Mesenchymal stem cell (in vitro differentiated cells and primary cell): ENCODE data around the gene VAV2.
A peak's percentile ranks its signal among the peaks of the same experiment; 100 is the strongest.

Experiments
- DNase-seq: peaks from one replicate; pipeline ENCODE4 v3.0.0-alpha.2; 2013
- H2AFZ ChIP-seq: one replicate; pipeline ENCODE4 v1.6.1; 2013; ENCODE audit warnings: low read depth, mild to moderate bottlenecking, control low read depth, inconsistent platforms, low read length, moderate library complexity
- H2AK5ac ChIP-seq: 2 replicates; pipeline ENCODE4 v1.6.1; 2013; ENCODE audit warnings: low read length, moderate library complexity, mild to moderate bottlenecking, inconsistent platforms; ENCODE audit not compliant: severe bottlenecking
- H2BK120ac ChIP-seq: one replicate; pipeline ENCODE4 v1.6.1; 2013; ENCODE audit warnings: low read depth, mild to moderate bottlenecking, inconsistent platforms, low read length, moderate library complexity
- H2BK12ac ChIP-seq, 2 experiments: one replicate each; pipeline ENCODE4 v1.6.1; 2013; ENCODE audit warnings: inconsistent platforms in 2 of 2, low read length in 2 of 2, mild to moderate bottlenecking in 2 of 2, moderate library complexity in 2 of 2, control low read depth in 1 of 2
- H2BK15ac ChIP-seq: one replicate; pipeline ENCODE4 v1.6.1; 2013; ENCODE audit warnings: mild to moderate bottlenecking, low read depth, inconsistent platforms; ENCODE audit not compliant: poor library complexity, severe bottlenecking
- H2BK5ac ChIP-seq: 2 replicates; pipeline ENCODE4 v1.6.1; 2013; ENCODE audit warnings: low read depth, mild to moderate bottlenecking, low read length, control low read depth, inconsistent platforms; ENCODE audit not compliant: poor library complexity, severe bottlenecking
- H3K14ac ChIP-seq, 2 experiments: one replicate each; pipeline ENCODE4 v1.6.1; 2013; ENCODE audit warnings: inconsistent platforms in 2 of 2, low read length in 2 of 2, control low read depth in 1 of 2, mild to moderate bottlenecking in 1 of 2, moderate library complexity in 1 of 2
- H3K18ac ChIP-seq, 2 experiments: one replicate each; pipeline ENCODE4 v1.6.1; 2013; ENCODE audit warnings: inconsistent platforms in 2 of 2, low read length in 2 of 2, control low read depth in 1 of 2, low read depth in 1 of 2, mild to moderate bottlenecking in 1 of 2
- H3K23ac ChIP-seq, 2 experiments: one replicate each; pipeline ENCODE4 v1.6.1; 2013; ENCODE audit warnings: inconsistent platforms in 2 of 2, low read length in 2 of 2, mild to moderate bottlenecking in 2 of 2, moderate library complexity in 2 of 2, control low read depth in 1 of 2
- H3K27ac ChIP-seq: 2 replicates; pipeline ENCODE4 v1.5.1; 2013; ENCODE audit warnings: mild to moderate bottlenecking, moderate library complexity, low read length, control low read depth, inconsistent platforms; ENCODE audit not compliant: poor library complexity, severe bottlenecking
- H3K27me3 ChIP-seq, 2 experiments: 2 replicates each; pipeline versions ENCODE4 v1.6.1 to v1.7.0; 2013; ENCODE audit warnings: low read length in 2 of 2, mild to moderate bottlenecking in 2 of 2, moderate library complexity in 2 of 2, control low read depth in 1 of 2, inconsistent platforms in 1 of 2; ENCODE audit not compliant: control insufficient read depth in 1 of 2, insufficient read depth in 1 of 2
- H3K36me3 ChIP-seq, 2 experiments: 2 replicates each; pipeline versions ENCODE4 v1.6.1 to v1.7.0; 2013; ENCODE audit warnings: low read length in 2 of 2, control low read depth in 1 of 2, inconsistent platforms in 1 of 2, low read depth in 1 of 2, mild to moderate bottlenecking in 1 of 2; ENCODE audit not compliant: insufficient read depth in 2 of 2, control insufficient read depth in 1 of 2
- H3K4ac ChIP-seq, 2 experiments: one replicate each; pipeline ENCODE4 v1.6.1; 2013; ENCODE audit warnings: inconsistent platforms in 2 of 2, low read length in 2 of 2, mild to moderate bottlenecking in 2 of 2, moderate library complexity in 2 of 2, control low read depth in 1 of 2, low read depth in 1 of 2
- H3K4me1 ChIP-seq: 2 replicates; pipeline ENCODE4 v1.6.1; 2013; ENCODE audit warnings: low read depth, low read length, control low read depth; ENCODE audit not compliant: control insufficient read depth, insufficient read depth
- H3K4me2 ChIP-seq: 2 replicates; pipeline ENCODE4 v1.6.1; 2013; ENCODE audit warnings: low read length, mild to moderate bottlenecking, inconsistent platforms; ENCODE audit not compliant: poor library complexity, severe bottlenecking
- H3K4me3 ChIP-seq, 2 experiments: 2 replicates each; pipeline versions ENCODE4 v1.5.1 to v1.7.0; 2013; ENCODE audit warnings: low read length in 2 of 2, mild to moderate bottlenecking in 2 of 2, control low read depth in 1 of 2, low read depth in 1 of 2; ENCODE audit not compliant: insufficient read depth in 1 of 2
- H3K79me1 ChIP-seq: replicated peaks from 2 replicates; pipeline ENCODE4 v1.6.1; 2013; ENCODE audit warnings: mild to moderate bottlenecking, control low read depth, low read length, inconsistent platforms; ENCODE audit not compliant: poor library complexity, severe bottlenecking
- H3K9ac ChIP-seq: 2 replicates; pipeline ENCODE4 v1.7.0; 2013; ENCODE audit warnings: mild to moderate bottlenecking, low read length, moderate library complexity
- H3K9me3 ChIP-seq: 2 replicates; pipeline ENCODE4 v1.7.0; 2013; ENCODE audit warnings: mild to moderate bottlenecking, low read length; ENCODE audit not compliant: control insufficient read depth
- H4K8ac ChIP-seq: one replicate; pipeline ENCODE4 v1.6.1; 2013; ENCODE audit warnings: inconsistent platforms, mild to moderate bottlenecking, low read length, moderate library complexity
- H4K91ac ChIP-seq: one replicate; pipeline ENCODE4 v1.6.1; 2013; ENCODE audit warnings: mild to moderate bottlenecking, low read length, inconsistent platforms
- WGBS: methylation state at CpG from one replicate; pipeline ENCODE4 v1.1.7; 2013; ENCODE audit warnings: mixed read lengths; 5-methylcytosine and 5-hydroxymethylcytosine counted together

VAV2 gene

GRCh38 chr9:133793471-133793870, 198.7 kb downstream of the VAV2 start:
- Histone ChIP-seq H2AFZ (no peak overlapping the region), H2BK5ac (no peak overlapping the region), H3K27me3 (no peaks in the 10 kb centered on the region), H2BK120ac (no peak overlapping the region), H2BK15ac (no peak overlapping the region), H3K27ac (no peak overlapping the region), H2AK5ac (no peak overlapping the region), H3K18ac (no peak overlapping the region), H3K23ac (no peak overlapping the region), H3K4me3 (no peak overlapping the region), H3K14ac (no peak overlapping the region), H3K4me2 (no peak overlapping the region), H3K4ac (no peak overlapping the region), H3K79me1 (peaks cover 55% of the 10 kb centered on the region), H3K9ac (peak overlapping the region; percentile 45), H3K9me3 (no peaks in the 10 kb centered on the region), H3K4me1 (peaks cover 20% of the 10 kb centered on the region), H4K8ac (no peak overlapping the region), H4K91ac (no peak overlapping the region), H2BK12ac (no peak overlapping the region), H3K36me3 (peaks cover 19 to 97% of the 10 kb centered on the region in 2 experiments)
- DNase-seq = no peak
- 84% methylated on average over 13 of the region's 13 CpGs for WGBS

- Histone ChIP-seq H4K91ac (no peak overlapping the region), H2BK12ac (no peak overlapping the region), H3K14ac (no peak overlapping the region), H3K4ac (no peak overlapping the region), H3K27ac (no peak overlapping the region), H3K79me1 (peaks cover 56% of the 10 kb centered on the region), H2BK15ac (no peak overlapping the region), H3K9ac (peak overlapping the region; percentile 45), H2AFZ (no peak overlapping the region), H3K23ac (no peak overlapping the region), H4K8ac (no peak overlapping the region), H3K18ac (no peak overlapping the region), H3K27me3 (no peaks in the 10 kb centered on the region), H3K4me3 (no peak overlapping the region), H3K4me1 (peaks cover 21% of the 10 kb centered on the region), H2BK5ac (no peak overlapping the region), H2BK120ac (no peak overlapping the region), H3K9me3 (no peaks in the 10 kb centered on the region), H3K36me3 (peaks cover 19 to 97% of the 10 kb centered on the region in 2 experiments), H2AK5ac (no peak overlapping the region), H3K4me2 (no peak overlapping the region)
- DNase-seq = peak; percentile 81
- 33% methylated on average over 22 of the region's 22 CpGs for WGBS
Measured at GRCh38 chr9:133792721-133793470, 199.2 kb downstream of the VAV2 start.

GRCh38 chr9:133791735-133792649, 200.1 kb downstream of the VAV2 start:
- Histone ChIP-seq H2BK12ac (no peak overlapping the region), H3K27ac (no peak overlapping the region), H3K27me3 (no peaks in the 10 kb centered on the region), H4K91ac (peak overlapping the region; percentile 37), H2BK120ac (no peak overlapping the region), H2AFZ (no peak overlapping the region), H3K9me3 (no peaks in the 10 kb centered on the region), H4K8ac (no peak overlapping the region), H3K4me1 (peaks cover 24% of the 10 kb centered on the region), H2AK5ac (no peak overlapping the region), H3K9ac (no peak overlapping the region), H3K14ac (no peak overlapping the region), H3K23ac (no peak overlapping the region), H2BK15ac (no peak overlapping the region), H3K18ac (no peak overlapping the region), H3K4ac (no peak overlapping the region), H3K4me2 (no peak overlapping the region), H2BK5ac (no peak overlapping the region), H3K36me3 (peaks cover 19 to 97% of the 10 kb centered on the region in 2 experiments), H3K4me3 (peak overlapping the region in 1 of 2 experiments; percentile 17), H3K79me1 (peaks cover 54% of the 10 kb centered on the region)
- no peak for DNase-seq
- 92% methylated on average over 18 of the region's 18 CpGs for WGBS

- no peak overlapping the region for H2AFZ ChIP-seq
- H3K14ac ChIP-seq = no peak overlapping the region
- no peak overlapping the region for H4K91ac ChIP-seq
- no peak overlapping the region for H3K27ac ChIP-seq
- H3K4me2 ChIP-seq = no peak overlapping the region
- H3K9me3 ChIP-seq = no peaks in the 10 kb centered on the region
- H2BK12ac ChIP-seq = no peak overlapping the region
- no peak overlapping the region for H4K8ac ChIP-seq
- no peak overlapping the region for H2AK5ac ChIP-seq
- no peak overlapping the region for H3K23ac ChIP-seq
- 91% methylated on average over 11 of the region's 13 CpGs for WGBS
- H3K4me1 ChIP-seq = peaks cover 24% of the 10 kb centered on the region
- no peak overlapping the region for H3K18ac ChIP-seq
- H3K4ac ChIP-seq = no peak overlapping the region
- no peaks in the 10 kb centered on the region for H3K27me3 ChIP-seq
- H3K4me3 ChIP-seq = no peak overlapping the region
- DNase-seq = no peak
- H2BK120ac ChIP-seq = no peak overlapping the region
- peaks cover 21 to 96% of the 10 kb centered on the region in 2 experiments for H3K36me3 ChIP-seq
- H2BK5ac ChIP-seq = no peak overlapping the region
- H2BK15ac ChIP-seq = no peak overlapping the region
- no peak overlapping the region for H3K9ac ChIP-seq
- H3K79me1 ChIP-seq = peaks cover 48% of the 10 kb centered on the region
Measured at GRCh38 chr9:133791069-133791468, 201.1 kb downstream of the VAV2 start.
